Fibroblast of the conjunctiva (primary cell): ENCODE results near the gene CLEC1A.
"Not testable (repeated sequence)": the region's sequence is repeated elsewhere in the genome, so short reads cannot be mapped to it uniquely, and the experiment has no call there.

Source experiments
- DNase-seq: peaks from one replicate; pipeline ENCODE4 v3.0.0-alpha.2; 2010; ENCODE audit warnings: low read depth

The CLEC1A gene

DNA sequence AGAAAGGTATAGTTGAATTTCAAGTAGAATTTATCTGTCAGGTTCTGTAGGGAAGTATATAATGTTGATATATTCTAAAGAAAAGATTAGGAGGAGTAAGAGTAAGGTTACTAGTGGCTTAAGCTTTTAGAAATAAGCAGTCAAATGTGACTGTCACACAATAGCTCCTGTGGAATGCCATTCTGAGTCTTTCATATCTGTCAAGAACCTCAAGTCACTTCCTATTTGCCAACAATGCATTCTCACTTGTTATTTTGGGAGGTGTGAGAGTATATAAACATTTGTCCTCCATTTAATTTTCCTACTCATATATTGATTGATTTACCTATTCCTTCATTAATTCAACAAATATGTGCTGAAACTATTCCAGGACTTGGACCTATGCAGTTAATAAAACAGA lies 56.6 kb downstream of the CLEC1A start:
- DNase-seq, result no peak

DNA sequence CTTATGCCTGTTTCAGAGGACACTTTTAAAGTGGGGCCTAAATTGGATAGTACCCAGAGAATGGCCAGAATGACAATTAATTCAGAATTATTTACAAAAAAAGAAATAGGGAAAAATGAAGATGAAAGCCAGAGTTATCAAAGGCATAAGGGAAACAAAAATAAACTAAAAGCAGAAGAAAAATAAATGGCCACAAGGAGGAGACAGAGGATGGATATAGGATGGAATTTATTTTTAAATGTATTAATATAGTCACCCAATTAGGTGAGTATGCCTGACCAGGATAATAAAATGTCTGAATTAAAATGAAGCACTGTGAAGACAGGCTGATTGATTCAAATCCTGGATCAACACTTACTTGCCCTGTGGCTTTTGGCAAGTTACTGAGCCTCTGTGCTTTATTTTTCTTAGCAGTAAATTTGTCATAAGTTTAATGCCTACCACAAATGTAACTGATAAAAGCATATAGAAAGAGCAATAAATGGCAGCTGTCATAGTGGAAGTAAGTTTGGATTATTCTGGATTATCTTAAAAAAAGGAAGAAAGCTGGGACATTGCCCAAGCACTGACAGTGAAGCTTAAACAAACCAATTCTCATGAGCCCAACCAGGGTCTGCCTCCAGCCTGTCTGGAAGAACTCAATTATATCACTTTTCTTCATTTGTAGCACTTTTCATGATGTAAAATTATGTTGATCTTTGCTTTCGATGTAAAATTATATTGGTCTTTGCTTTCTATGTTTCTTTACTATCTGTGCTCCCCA lies 64.8 kb downstream of the CLEC1A start:
- no peak for DNase-seq

DNA sequence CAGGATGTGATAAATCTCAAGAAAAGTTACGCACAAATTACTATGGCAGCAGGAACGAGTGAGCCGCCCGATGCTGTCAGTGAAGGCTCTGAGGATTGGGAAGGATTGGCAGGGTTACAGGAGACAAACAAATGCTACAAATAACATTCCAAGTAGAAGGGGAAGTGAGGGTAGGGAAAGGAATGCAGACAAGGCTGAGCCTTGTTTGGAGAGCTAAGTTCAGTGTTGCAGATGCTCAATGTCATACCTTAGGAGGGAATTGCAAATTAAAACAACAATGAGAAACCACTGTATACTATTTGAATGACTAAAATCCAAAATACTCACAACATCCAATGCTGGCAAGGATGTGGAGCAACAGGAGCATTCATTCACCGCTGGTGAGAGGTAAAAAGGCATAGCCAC lies 67.0 kb downstream of the CLEC1A start:
- no peak for DNase-seq

DNA sequence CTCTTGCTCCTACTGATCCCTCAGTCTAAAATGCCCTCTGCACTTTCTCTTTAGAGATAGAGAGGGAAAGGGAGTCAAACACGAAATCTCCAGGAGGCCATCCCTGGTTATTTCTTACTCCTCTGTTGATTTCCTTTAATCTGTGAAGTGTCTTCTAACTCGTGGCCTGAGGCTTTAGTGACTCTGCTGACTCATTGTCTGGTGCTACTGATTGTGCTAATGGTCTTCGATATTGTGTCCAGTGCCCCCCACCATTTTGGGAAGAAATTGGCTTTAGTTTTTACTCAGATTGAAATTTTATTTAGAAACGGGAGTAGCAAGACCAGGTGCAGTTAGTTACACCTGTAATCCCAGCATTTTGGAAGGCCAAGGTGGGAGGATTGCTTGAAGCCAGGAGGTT lies 67.5 kb downstream of the CLEC1A start:
- DNase-seq, result no peak

DNA sequence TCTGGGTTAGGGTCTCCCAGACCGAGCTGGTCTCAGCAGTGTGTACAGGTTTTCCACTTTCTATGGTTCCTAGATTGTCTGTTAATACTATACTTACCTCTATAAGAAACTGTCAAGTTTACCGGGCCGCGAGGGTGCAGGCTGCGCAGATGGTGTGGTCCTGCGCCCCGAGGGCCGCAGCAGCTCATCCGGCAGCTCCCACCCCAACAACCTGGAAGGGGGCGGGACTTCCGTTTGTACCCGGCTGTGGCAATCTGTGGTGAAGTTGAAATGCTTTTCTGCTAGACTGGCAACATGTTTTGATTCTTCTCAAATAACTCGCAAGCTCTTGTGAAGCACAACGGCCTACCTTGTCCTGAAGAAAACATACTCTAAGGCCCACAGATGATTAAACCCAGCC lies 68.3 kb downstream of the CLEC1A start, which contains the start of gene CLEC9A:
TSS of gene CLEC9A (plus strand) at position 237 of the 400 bp plus-strand sequence. CDS start 22,006 bp downstream, outside the sequence.
- DNase-seq, result no peak

DNA sequence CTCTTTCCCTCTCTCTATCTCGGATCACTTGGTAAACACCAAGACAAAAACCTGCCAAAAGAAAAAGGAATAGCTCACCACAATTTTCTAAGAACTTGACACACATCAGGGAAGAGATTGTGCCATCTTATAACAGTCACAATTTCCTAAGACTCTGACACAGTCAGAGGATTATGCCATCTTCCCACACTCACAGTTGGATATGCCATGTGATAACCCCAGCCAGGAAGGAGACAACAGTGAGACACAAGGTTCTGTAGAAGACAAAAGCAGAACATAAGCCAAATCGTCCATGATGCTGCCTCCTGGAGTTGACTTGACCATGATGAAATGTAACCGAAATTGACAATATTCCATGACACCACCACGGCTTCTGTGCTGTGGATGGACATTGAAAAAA lies 71.1 kb downstream of the CLEC1A start:
- no peak for DNase-seq

DNA sequence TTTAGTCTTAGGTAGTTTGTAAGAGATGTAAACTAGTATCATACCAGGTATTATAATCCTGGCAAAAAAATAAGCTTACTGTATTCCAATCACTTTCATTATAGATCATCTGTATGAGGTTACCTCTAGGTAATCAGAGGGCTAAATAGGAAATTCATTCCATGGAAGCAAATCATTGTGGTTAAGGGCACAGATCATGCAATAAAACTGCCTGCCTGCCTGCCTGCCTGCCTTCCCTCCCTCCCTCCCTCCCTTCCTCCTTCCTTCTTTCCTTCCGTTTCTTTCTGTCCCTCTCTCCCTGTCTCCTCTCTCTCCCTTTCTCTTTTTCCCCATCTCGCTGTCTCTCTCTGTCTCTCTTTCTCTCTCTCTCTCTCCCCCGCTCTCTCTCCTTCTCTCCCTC lies 71.5 kb downstream of the CLEC1A start:
- DNase-seq, result no peak

DNA sequence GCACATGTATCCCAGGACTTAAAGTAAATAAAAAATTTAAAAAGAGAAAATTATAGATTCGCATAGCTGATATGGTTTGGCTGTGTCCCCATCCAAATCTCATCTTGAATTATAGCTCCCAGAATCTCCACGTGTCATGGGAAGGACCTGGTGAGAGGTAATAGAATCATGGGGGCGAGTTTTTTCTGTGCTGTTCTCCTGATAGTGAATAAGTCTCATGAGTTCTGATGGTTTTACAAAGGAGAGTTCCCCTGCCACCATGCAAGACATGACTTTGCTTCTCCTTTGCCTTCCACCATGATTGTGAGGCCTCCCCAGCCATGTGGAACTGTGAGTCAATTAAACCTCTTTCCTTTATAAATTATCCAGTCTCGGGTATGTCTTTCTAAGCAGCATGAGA lies 72.1 kb downstream of the CLEC1A start:
- DNase-seq, result not testable (repeated sequence)

DNA sequence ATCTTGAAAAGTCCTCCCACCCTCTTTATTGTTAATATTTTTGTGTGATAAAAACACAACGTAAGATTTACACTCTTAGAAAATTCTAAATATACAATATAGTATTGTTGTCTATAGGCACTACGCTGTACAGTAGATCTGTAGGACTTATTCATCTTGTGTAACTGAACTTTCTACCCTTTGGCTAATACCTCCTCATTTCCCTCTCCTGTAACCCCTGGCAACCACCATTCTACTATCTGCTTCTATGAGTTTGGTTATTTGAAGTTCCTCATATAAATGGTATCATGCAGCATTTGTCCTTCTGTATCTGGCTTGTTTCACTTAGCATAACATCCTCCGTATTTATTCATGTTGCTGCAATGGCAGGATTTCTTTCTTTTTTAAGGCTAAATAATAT lies 73.5 kb downstream of the CLEC1A start:
- no peak for DNase-seq

DNA sequence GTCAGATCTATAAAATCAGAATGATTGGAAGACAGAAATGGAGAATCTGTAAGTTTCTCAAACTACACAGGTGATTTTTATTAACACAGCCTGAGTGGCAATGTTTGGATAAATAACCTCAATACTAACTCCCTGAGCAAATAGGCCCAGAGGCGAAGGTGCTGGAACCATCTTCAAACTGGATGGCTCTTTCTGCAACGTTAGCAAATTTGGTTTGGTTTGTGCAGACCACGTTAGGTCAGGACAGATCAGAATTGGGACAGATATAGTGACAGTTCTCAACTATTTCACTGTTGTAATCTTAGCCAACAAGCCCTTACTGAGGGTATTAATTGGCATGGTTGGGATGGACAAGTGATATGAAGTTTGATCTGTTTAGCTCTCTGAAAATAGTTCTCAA lies 77.4 kb downstream of the CLEC1A start:
- DNase-seq, result no peak
